Esophagus muscularis mucosa (tissue), 4 donors: Measurements from ENCODE around the gene RNU6-9. TPM values are rescaled to one million over a fixed set of nuclear protein-coding genes. Genes with fewer than 3 reads are reported as not detected.
"Not testable (repeated sequence)": the region's sequence is repeated elsewhere in the genome, so short reads cannot be mapped to it uniquely, and the experiment has no call there.

Experiments used
- DNase-seq: peaks from one replicate; pipeline ENCODE4 v3.0.0-alpha.2; 2017; ENCODE audit errors: extremely low spot score
- H3K27ac ChIP-seq, 4 donors: fragments of 200-600 bp; sonication (generic); replicated peaks in 1 of 4; 1 replicate in 3 of 4; 2 replicates in 1 of 4; pipeline ENCODE4 v1.5.1; 2016 to 2019; ENCODE audit warnings: mild to moderate bottlenecking in 1 of 4
- H3K27me3 ChIP-seq, 4 donors: fragments of 200-600 bp; sonication (generic); one replicate each; pipeline versions ENCODE4 v1.5.1 to v1.6.0; 2016 to 2019
- H3K36me3 ChIP-seq, 4 donors: fragments of 200-600 bp; sonication (generic); one replicate each; pipeline ENCODE4 v1.5.1; 2016 to 2019
- H3K4me1 ChIP-seq, 4 donors: fragments of 200-600 bp; sonication (generic); one replicate each; pipeline ENCODE4 v1.5.1; 2016 to 2019
- H3K4me3 ChIP-seq, 4 donors: fragments of 200-600 bp; sonication (generic); 1 replicate in 2 of 4; 2 replicates in 2 of 4; pipeline ENCODE4 v1.5.1; 2016 to 2019; ENCODE audit warnings: mild to moderate bottlenecking in 4 of 4, moderate library complexity in 1 of 4
- H3K9me3 ChIP-seq, 4 donors: fragments of 200-600 bp; sonication (generic); 1 replicate in 3 of 4; 2 replicates in 1 of 4; pipeline ENCODE4 v1.5.1; 2016 to 2019
- CTCF ChIP-seq, 3 experiments: fragments of 200-600 bp in 2 of 3; fragments of 450-650 bp in 1 of 3; sonication (generic) in 2 of 3; IDR thresholded peaks; one replicate each; pipeline ENCODE4 v1.5.1; 2017 to 2019; ENCODE audit warnings: antibody characterized with exemption in 3 of 3, mild to moderate bottlenecking in 2 of 3, moderate library complexity in 1 of 3
- EP300 ChIP-seq: sonication (generic); formaldehyde crosslinking; IDR thresholded peaks from one replicate; pipeline ENCODE4 v1.6.1; 2017; ENCODE audit warnings: antibody characterized with exemption
- POLR2A ChIP-seq: fragments of 450-650 bp; IDR thresholded peaks from one replicate; pipeline ENCODE4 v1.6.1; 2017; ENCODE audit warnings: antibody characterized with exemption, moderate library complexity, mild to moderate bottlenecking, low read depth
- POLR2AphosphoS5 ChIP-seq, 2 donors: sonication (generic); formaldehyde crosslinking; IDR thresholded peaks; one replicate each; pipeline ENCODE4 v1.6.1; 2017; ENCODE audit warnings: antibody characterized with exemption in 2 of 2
- WGBS: methylation state at CpG from one replicate; pipeline ENCODE4 v1.1.5; 2018; 5-methylcytosine and 5-hydroxymethylcytosine counted together
- intact Hi-C: fragments of 100-400 bp; cut with DNase I; formaldehyde crosslinking; loops from one replicate; pipeline ENCODE4 v1.15.1; 2023
- total RNA-seq, 4 donors: library from RNA; depleted of rRNA; stranded (reverse); fragments of >200 nt; gene quantifications; one replicate each; pipeline versions ENCODE4 v1.1.0 to v1.2.1, GENCODE V29; 2016

Gene RNU6-9
- total RNA-seq, 4 donors from 2014 or later: not detected

GRCh38 chr19:888581-889385, 4.5 kb upstream of the RNU6-9 start:
- peaks cover 5 to 27% (median 19%) of the 10 kb centered on the region in 4 donors for H3K4me1 ChIP-seq

GRCh38 chr19:889662-890295, 3.5 kb upstream of the RNU6-9 start:
- Histone ChIP-seq H3K27me3 (no peaks in the 10 kb centered on the region), H3K27ac (no peak overlapping the region), H3K9me3 (no peaks in the 10 kb centered on the region), H3K36me3 (peaks cover 29 to 62% (median 56%) of the 10 kb centered on the region in 4 donors), H3K4me3 (no peak overlapping the region), H3K4me1 (peaks cover 5 to 31% (median 19%) of the 10 kb centered on the region in 4 donors)
- no peak for DNase-seq
- 95% methylated on average over 12 of the region's 26 CpGs for WGBS
- intact Hi-C loops: no loop called here
- TF ChIP-seq POLR2A: no peak
- TF ChIP-seq CTCF (IDR thresholded peaks at IDR 0.05): no peak
- TF ChIP-seq POLR2AphosphoS5 (IDR thresholded peaks at IDR 0.05): no peak
- TF ChIP-seq EP300: no peak

More at GRCh38 chr19:888581-889385, 4.5 kb upstream of the RNU6-9 start:
- Histone ChIP-seq H3K27me3 (no peaks in the 10 kb centered on the region), H3K4me3 (no peak overlapping the region), H3K27ac (no peak overlapping the region), H3K36me3 (peaks cover 36 to 72% (median 66%) of the 10 kb centered on the region in 4 donors), H3K9me3 (no peaks in the 10 kb centered on the region)
- no peak for DNase-seq
- intact Hi-C loops: no loop called here
- WGBS: 90% methylated on average over 30 of the region's 30 CpGs
- TF ChIP-seq POLR2A (no peak), EP300 (no peak), POLR2AphosphoS5 (IDR thresholded peaks at IDR 0.05) (no peak), CTCF (IDR thresholded peaks at IDR 0.05) (no peak)

DNA sequence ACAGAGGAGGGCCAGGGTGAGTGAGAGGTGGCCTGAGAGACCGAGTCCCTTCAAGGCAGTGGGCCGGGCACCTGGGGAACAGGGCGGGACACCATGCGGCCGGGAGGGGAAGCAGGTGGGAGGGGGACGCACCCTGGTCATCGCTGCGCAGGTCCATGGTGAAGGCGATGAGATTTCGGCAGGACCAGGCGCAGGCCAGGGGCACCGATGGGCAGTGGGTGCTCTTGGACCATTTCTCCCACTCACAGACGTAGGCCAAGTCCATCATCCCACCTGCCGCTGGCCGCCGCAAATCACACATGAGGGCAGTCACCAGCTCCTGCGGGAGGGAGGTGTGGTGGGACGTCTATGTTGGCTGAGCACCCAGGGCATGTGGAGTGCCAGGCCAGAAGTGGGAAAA, 2.5 kb upstream of the RNU6-9 start:
- 96% methylated on average over 14 of the region's 18 CpGs for WGBS
- H3K36me3 ChIP-seq: peaks cover 23 to 51% (median 45%) of the 10 kb centered on the region in 4 donors
- H3K4me3 ChIP-seq: no peak overlapping the region

GRCh38 chr19:891421-892200, 1.7 kb upstream of the RNU6-9 start:
- Histone ChIP-seq H3K36me3 (peaks cover 15 to 47% (median 38%) of the 10 kb centered on the region in 4 donors), H3K27ac (peak overlapping the region; percentile 89 to 94 (median 92)), H3K4me1 (peaks cover 5 to 31% (median 19%) of the 10 kb centered on the region in 4 donors), H3K4me3 (peak overlapping the region; percentile 83 to 100 (median 90))
- H3K27me3 ChIP-seq, DNase-seq, intact Hi-C loops, H3K9me3 ChIP-seq: not testable (repeated sequence)
- whole genome bisulfite sequencing: 47% methylated on average over 32 of the region's 50 CpGs

More for the DNA sequence above, 2.5 kb upstream of the RNU6-9 start:
- no peak for TF ChIP-seq POLR2A
- TF ChIP-seq EP300: no peak
- TF ChIP-seq POLR2AphosphoS5 (IDR thresholded peaks at IDR 0.05): no peak
- no peak for TF ChIP-seq CTCF (IDR thresholded peaks at IDR 0.05)
- DNase-seq: no peak
- intact Hi-C loops: no loop called here
- Histone ChIP-seq H3K27me3 (no peaks in the 10 kb centered on the region), H3K4me1 (peaks cover 5 to 31% (median 19%) of the 10 kb centered on the region in 4 donors), H3K27ac (peak overlapping the region in 1 of 4 donors; percentile 6), H3K9me3 (no peaks in the 10 kb centered on the region)
